ENCODE measurements around the gene HECA. TPM values are rescaled to one million over a fixed set of nuclear protein-coding genes. Genes with fewer than 3 reads are reported as not detected.

HECA gene
- total and polyA plus RNA-seq, 2 of the 4 experiments (the other 2 are of a cell fraction) = 3.1 to 4.3 TPM

- Histone ChIP-seq H3K4me1 (ENCODE audit: control insufficient read depth, insufficient read depth, low read length) (no peaks in the 10 kb centered on the region), H2AFZ (replicated peaks; ENCODE audit: low read length, poor library complexity) (no peak overlapping the region), H3K79me1 (ENCODE audit: low read depth in 1 of 2, low read length in 2 of 2) (no peaks in the 10 kb centered on the region), H3K9ac (ENCODE audit: low read depth, low read length) (no peak overlapping the region), H2BK20ac (ENCODE audit: low read depth, low read length) (no peak overlapping the region), H3K27me3 (ENCODE audit: control insufficient read depth, insufficient read depth, low read length) (no peaks in the 10 kb centered on the region), H4K5ac (ENCODE audit: low read depth, low read length) (no peak overlapping the region), H3K9me1 (ENCODE audit: insufficient read depth, low read length) (no peaks in the 10 kb centered on the region), H3K36me3 (ENCODE audit: control insufficient read depth, insufficient read depth, low read length) (no peaks in the 10 kb centered on the region), H3K4ac (ENCODE audit: low read depth, low read length) (no peak overlapping the region), H3K27ac (ENCODE audit: insufficient read depth, low read length) (no peak overlapping the region), H2AK5ac (ENCODE audit: low read depth, low read length) (no peak overlapping the region), H4K8ac (ENCODE audit: low read depth in 2 of 2, low read length in 2 of 2) (no peak overlapping the region), H3K9me3 (ENCODE audit: control insufficient read depth, insufficient read depth, low read length) (no peaks in the 10 kb centered on the region), H3K14ac (replicated peaks; ENCODE audit: low read depth, low read length) (no peak overlapping the region), H3K4me3 (ENCODE audit: insufficient read depth, low read depth, low read length) (no peak overlapping the region), H3K4me2 (ENCODE audit: low read depth, low read length) (no peak overlapping the region), H3K56ac (ENCODE audit: extremely low read depth, insufficient read depth, low read length) (no peak overlapping the region), H2BK120ac (ENCODE audit: low read depth, low read length) (no peak overlapping the region), H3K23ac (ENCODE audit: low read depth, low read length) (no peak overlapping the region), H2BK5ac (ENCODE audit: low read depth, low read length, poor library complexity, severe bottlenecking) (no peak overlapping the region), H4K91ac (ENCODE audit: insufficient read depth, low read depth, low read length) (no peak overlapping the region), H2BK15ac (ENCODE audit: low read depth, low read length) (no peak overlapping the region), H2AK9ac (replicated peaks; ENCODE audit: low read depth, low read length, poor library complexity) (no peak overlapping the region), H4K20me1 (ENCODE audit: insufficient read depth, low read length) (no peaks in the 10 kb centered on the region), H3K18ac (ENCODE audit: low read depth, low read length) (no peak overlapping the region)
- dilution Hi-C loops (cut with HindIII; ENCODE audit: low sequenced_read_pairs, unreplicated experiment) (no loop called here), intact Hi-C loops (cut with micrococcal nuclease) (no loop called here), in situ Hi-C loops (cut with MboI; ENCODE audit: low sequenced_read_pairs) (no loop called here)
- WGBS, 2 experiments (ENCODE audit: extremely low coverage in 2 of 2, insufficient read length in 1 of 2) = no CpG with 5 or more reads among the region's 3 CpGs
- ATAC-seq (ENCODE audit: low read depth) (no peak), DNase-seq (no peak)
- no peak for TF ChIP-seq NFE2L2 (IDR thresholded peaks at IDR 0.05; ENCODE audit: low read depth, low read length)
- TF ChIP-seq MXI1 (IDR thresholded peaks at IDR 0.05; ENCODE audit: borderline replicate concordance, low read depth, low read length) = no peak
- TF ChIP-seq POLR2A (IDR thresholded peaks at IDR 0.05; ENCODE audit: low read depth, low read length) = no peak
- TF ChIP-seq CHD1 (IDR thresholded peaks at IDR 0.05; ENCODE audit: low read depth, low read length) = no peak
- no peak for TF ChIP-seq CEBPB (IDR thresholded peaks at IDR 0.05; ENCODE audit: low read depth, low read length)
- TF ChIP-seq USF2 (IDR thresholded peaks at IDR 0.05; ENCODE audit: low read depth, low read length) = no peak
- ChIA-PET POLR2A (ENCODE audit: unreplicated experiment) (no interaction called here), CTCF (no interaction called here)
- no TSS peak for BruUV-seq (replicated peaks)
Observed at GRCh38 chr6:139184459-139184858, 49.6 kb downstream of the HECA start.
